ENCODE measurements around the gene GLO1.

GLO1 gene

DNA sequence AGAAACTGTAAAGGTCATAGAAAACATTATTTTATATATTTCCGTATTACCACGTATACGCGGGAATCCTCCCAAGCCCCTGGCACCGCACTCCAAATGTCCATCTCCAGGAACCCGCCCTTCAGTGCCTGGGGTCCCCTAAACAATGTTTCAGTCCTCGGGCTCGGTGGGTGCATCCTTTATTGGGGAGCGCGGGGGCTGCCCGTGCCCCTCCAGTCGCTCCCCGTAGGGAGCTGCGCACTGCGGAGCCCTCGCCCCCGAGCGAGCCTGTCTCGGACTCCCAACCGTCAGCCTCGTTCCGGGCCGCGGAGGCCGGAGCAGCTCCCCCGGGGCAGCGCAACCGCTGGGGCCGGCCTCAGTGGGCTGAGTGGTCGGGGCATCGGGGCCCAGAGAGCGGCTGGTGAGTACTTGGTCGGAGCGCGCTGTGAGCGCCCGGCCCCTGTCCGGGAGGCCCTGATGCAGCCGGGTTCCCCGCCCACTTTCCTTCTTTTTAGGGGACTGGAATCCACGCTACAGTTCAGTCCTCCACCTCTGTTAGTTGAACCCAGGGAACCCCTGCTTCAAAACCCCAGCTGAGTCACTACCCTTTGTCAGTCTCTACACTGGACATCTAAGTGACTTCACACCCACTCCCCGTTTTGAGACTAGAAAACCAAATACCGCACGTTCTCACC is 12.2 kb upstream of the GLO1 start, which contains the start of gene DNAH8:
DNAH8 (plus strand) TSS at position 296 of the 674 bp plus-strand sequence. CDS start 7,499 bp downstream, outside the sequence.
- Histone ChIP-seq H3K27ac (replicated peaks) (no peak within 1 kb of the TSS), H3K27me3 (ENCODE audit: insufficient read depth, poor library complexity, severe bottlenecking) (peaks cover 3% of the 10 kb centered on the region), H3K4me3 (replicated peaks; ENCODE audit: insufficient read depth, low read length) (peak within 1 kb of the TSS; percentile 40)
- DNase-seq (ENCODE audit: low read depth in 1 of 2, low spot score in 1 of 2) = no peak
- TF ChIP-seq GABPA (IDR thresholded peaks at IDR 0.05; ENCODE audit: low read depth) = no peak
- TF ChIP-seq, protein P1, sequence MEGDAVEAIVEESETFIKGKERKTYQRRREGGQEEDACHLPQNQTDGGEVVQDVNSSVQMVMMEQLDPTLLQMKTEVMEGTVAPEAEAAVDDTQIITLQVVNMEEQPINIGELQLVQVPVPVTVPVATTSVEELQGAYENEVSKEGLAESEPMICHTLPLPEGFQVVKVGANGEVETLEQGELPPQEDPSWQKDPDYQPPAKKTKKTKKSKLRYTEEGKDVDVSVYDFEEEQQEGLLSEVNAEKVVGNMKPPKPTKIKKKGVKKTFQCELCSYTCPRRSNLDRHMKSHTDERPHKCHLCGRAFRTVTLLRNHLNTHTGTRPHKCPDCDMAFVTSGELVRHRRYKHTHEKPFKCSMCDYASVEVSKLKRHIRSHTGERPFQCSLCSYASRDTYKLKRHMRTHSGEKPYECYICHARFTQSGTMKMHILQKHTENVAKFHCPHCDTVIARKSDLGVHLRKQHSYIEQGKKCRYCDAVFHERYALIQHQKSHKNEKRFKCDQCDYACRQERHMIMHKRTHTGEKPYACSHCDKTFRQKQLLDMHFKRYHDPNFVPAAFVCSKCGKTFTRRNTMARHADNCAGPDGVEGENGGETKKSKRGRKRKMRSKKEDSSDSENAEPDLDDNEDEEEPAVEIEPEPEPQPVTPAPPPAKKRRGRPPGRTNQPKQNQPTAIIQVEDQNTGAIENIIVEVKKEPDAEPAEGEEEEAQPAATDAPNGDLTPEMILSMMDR (IDR thresholded peaks at IDR 0.05; ENCODE audit: insufficient read depth, low read length) = no peak
- no peak for TF ChIP-seq SPI1 (IDR thresholded peaks at IDR 0.05; ENCODE audit: borderline replicate concordance, low read depth)
- no peak for TF ChIP-seq POLR2AphosphoS5 (IDR thresholded peaks at IDR 0.05; ENCODE audit: low read depth)
- TF ChIP-seq REST (IDR thresholded peaks at IDR 0.05; ENCODE audit: insufficient replicate concordance, low read depth) = no peak

DNA sequence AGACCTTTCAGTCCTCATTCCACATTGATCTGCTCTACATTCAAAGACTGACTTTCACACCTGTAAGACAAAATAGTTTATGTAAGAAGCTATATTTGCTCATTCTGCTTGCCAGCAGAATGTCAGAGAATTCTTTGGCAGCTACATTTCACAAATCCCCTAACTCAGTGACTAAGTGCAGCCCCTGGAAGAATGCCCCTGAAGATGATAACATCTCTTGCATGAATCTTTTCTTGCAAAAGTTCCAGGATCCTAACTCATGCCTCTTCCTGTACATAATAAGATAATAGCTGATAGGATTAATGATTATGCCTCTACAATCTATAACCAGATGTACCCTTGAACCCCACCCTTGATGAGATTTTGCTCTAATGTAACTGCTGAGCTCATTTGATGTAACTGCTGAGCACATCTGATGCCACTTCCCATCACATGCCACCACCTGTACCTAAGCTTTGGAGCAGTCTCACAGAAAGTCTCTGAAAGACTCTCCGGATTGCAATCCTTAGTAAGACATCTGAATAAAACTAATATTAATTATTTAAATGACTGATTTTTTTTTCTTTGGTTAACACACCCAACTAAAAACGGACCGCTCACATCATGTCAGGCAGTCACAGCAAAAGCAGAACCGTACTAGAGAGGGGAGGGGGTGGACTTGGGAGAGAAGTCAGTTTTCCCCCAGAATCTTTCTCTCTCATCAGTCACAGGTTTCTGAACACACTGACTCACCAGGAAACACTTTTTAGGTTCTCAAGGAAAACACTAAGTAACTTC is 11.5 kb upstream of the GLO1 start:
- Histone ChIP-seq H3K27ac (replicated peaks) (no peak overlapping the region), H3K27me3 (ENCODE audit: insufficient read depth, poor library complexity, severe bottlenecking) (peaks cover 3% of the 10 kb centered on the region), H3K4me3 (replicated peaks; ENCODE audit: insufficient read depth, low read length) (peak overlapping the region; percentile 40)
- TF ChIP-seq REST (IDR thresholded peaks at IDR 0.05; ENCODE audit: insufficient replicate concordance, low read depth) (no peak), GABPA (IDR thresholded peaks at IDR 0.05; ENCODE audit: low read depth) (no peak), SPI1 (IDR thresholded peaks at IDR 0.05; ENCODE audit: borderline replicate concordance, low read depth) (no peak), POLR2AphosphoS5 (IDR thresholded peaks at IDR 0.05; ENCODE audit: low read depth) (no peak)
- TF ChIP-seq, protein P1 (IDR thresholded peaks at IDR 0.05; ENCODE audit: insufficient read depth, low read length) = no peak
- DNase-seq (ENCODE audit: low read depth in 1 of 2, low spot score in 1 of 2) = no peak

GRCh38 chr6:38713812-38714211 is 10.9 kb upstream of the GLO1 start:
- DNase-seq (ENCODE audit: low read depth in 1 of 2, low spot score in 1 of 2) = peak; percentile 64 to 87
- peak overlapping the region; percentile 34 for H3K27ac ChIP-seq (replicated peaks)
- H3K27me3 ChIP-seq (ENCODE audit: insufficient read depth, poor library complexity, severe bottlenecking) = peaks cover 3% of the 10 kb centered on the region
- no peak overlapping the region for H3K4me3 ChIP-seq (replicated peaks; ENCODE audit: insufficient read depth, low read length)
- TF ChIP-seq POLR2AphosphoS5 (IDR thresholded peaks at IDR 0.05; ENCODE audit: low read depth) (0 out of 2 replicates have a peak, but pooled peaks have one; percentile 32), GABPA (IDR thresholded peaks at IDR 0.05; ENCODE audit: low read depth) (no peak), SPI1 (IDR thresholded peaks at IDR 0.05; ENCODE audit: borderline replicate concordance, low read depth) (peak; percentile 77)

- TF ChIP-seq, protein P1 (IDR thresholded peaks at IDR 0.05; ENCODE audit: insufficient read depth, low read length) = no peak
- TF ChIP-seq GABPA (IDR thresholded peaks at IDR 0.05; ENCODE audit: low read depth) (no peak), SPI1 (IDR thresholded peaks at IDR 0.05; ENCODE audit: borderline replicate concordance, low read depth) (no peak), POLR2AphosphoS5 (IDR thresholded peaks at IDR 0.05; ENCODE audit: low read depth) (no peak), REST (IDR thresholded peaks at IDR 0.05; ENCODE audit: insufficient replicate concordance, low read depth) (no peak)
- Histone ChIP-seq H3K27ac (replicated peaks) (no peak overlapping the region), H3K4me3 (replicated peaks; ENCODE audit: insufficient read depth, low read length) (no peak overlapping the region), H3K27me3 (ENCODE audit: insufficient read depth, poor library complexity, severe bottlenecking) (no peaks in the 10 kb centered on the region)
- no peak for DNase-seq (ENCODE audit: low read depth in 1 of 2, low spot score in 1 of 2)
These were observed 5.6 kb upstream of the GLO1 start for GRCh38 chr6:38708496-38708895.
